Measurements from ENCODE around the gene HLCS. TPM values are rescaled to one million over a fixed set of nuclear protein-coding genes. Genes with fewer than 3 reads are reported as not detected.

Gene HLCS
- total and polyA plus RNA-seq, 2 of the 8 experiments (the other 6 are each of a cell fraction or from before 2014, with no cell fraction given), result 4.7 to 12.2 TPM

DNA sequence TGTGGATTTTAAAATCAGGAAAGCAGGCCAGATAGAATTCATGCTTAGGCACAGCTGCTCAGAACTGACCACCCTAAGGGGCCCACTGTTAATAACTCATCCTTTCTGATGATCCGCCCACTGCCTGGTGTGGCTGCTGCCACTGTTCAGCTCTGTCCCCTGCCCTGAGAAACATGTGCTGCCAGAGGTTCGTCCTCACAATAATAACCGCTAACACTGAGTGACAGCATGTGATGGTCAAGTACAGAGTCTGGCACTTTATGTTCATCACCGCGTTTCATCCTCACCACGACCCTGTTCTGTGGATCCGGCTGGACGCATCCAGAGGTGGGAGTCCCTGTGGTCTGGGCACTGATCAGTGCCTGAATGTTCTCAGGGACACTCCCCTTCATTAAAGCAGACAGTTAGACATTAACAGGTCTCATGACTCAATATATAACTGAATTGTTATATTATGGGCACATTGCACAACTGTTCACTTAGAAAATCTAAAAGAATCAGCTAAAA lies 159.0 kb downstream of the HLCS start (continued):
- TF ChIP-seq FOSL1 (IDR thresholded peaks at IDR 0.05; ENCODE audit: insufficient read depth, low read depth, low read length), result no peak
- no peak for TF ChIP-seq USF2 (IDR thresholded peaks at IDR 0.05; ENCODE audit: low read length)
- TF ChIP-seq EGR1 (IDR thresholded peaks at IDR 0.05; ENCODE audit: borderline replicate concordance, low read depth, low read length), result no peak
- TF ChIP-seq, protein P1, sequence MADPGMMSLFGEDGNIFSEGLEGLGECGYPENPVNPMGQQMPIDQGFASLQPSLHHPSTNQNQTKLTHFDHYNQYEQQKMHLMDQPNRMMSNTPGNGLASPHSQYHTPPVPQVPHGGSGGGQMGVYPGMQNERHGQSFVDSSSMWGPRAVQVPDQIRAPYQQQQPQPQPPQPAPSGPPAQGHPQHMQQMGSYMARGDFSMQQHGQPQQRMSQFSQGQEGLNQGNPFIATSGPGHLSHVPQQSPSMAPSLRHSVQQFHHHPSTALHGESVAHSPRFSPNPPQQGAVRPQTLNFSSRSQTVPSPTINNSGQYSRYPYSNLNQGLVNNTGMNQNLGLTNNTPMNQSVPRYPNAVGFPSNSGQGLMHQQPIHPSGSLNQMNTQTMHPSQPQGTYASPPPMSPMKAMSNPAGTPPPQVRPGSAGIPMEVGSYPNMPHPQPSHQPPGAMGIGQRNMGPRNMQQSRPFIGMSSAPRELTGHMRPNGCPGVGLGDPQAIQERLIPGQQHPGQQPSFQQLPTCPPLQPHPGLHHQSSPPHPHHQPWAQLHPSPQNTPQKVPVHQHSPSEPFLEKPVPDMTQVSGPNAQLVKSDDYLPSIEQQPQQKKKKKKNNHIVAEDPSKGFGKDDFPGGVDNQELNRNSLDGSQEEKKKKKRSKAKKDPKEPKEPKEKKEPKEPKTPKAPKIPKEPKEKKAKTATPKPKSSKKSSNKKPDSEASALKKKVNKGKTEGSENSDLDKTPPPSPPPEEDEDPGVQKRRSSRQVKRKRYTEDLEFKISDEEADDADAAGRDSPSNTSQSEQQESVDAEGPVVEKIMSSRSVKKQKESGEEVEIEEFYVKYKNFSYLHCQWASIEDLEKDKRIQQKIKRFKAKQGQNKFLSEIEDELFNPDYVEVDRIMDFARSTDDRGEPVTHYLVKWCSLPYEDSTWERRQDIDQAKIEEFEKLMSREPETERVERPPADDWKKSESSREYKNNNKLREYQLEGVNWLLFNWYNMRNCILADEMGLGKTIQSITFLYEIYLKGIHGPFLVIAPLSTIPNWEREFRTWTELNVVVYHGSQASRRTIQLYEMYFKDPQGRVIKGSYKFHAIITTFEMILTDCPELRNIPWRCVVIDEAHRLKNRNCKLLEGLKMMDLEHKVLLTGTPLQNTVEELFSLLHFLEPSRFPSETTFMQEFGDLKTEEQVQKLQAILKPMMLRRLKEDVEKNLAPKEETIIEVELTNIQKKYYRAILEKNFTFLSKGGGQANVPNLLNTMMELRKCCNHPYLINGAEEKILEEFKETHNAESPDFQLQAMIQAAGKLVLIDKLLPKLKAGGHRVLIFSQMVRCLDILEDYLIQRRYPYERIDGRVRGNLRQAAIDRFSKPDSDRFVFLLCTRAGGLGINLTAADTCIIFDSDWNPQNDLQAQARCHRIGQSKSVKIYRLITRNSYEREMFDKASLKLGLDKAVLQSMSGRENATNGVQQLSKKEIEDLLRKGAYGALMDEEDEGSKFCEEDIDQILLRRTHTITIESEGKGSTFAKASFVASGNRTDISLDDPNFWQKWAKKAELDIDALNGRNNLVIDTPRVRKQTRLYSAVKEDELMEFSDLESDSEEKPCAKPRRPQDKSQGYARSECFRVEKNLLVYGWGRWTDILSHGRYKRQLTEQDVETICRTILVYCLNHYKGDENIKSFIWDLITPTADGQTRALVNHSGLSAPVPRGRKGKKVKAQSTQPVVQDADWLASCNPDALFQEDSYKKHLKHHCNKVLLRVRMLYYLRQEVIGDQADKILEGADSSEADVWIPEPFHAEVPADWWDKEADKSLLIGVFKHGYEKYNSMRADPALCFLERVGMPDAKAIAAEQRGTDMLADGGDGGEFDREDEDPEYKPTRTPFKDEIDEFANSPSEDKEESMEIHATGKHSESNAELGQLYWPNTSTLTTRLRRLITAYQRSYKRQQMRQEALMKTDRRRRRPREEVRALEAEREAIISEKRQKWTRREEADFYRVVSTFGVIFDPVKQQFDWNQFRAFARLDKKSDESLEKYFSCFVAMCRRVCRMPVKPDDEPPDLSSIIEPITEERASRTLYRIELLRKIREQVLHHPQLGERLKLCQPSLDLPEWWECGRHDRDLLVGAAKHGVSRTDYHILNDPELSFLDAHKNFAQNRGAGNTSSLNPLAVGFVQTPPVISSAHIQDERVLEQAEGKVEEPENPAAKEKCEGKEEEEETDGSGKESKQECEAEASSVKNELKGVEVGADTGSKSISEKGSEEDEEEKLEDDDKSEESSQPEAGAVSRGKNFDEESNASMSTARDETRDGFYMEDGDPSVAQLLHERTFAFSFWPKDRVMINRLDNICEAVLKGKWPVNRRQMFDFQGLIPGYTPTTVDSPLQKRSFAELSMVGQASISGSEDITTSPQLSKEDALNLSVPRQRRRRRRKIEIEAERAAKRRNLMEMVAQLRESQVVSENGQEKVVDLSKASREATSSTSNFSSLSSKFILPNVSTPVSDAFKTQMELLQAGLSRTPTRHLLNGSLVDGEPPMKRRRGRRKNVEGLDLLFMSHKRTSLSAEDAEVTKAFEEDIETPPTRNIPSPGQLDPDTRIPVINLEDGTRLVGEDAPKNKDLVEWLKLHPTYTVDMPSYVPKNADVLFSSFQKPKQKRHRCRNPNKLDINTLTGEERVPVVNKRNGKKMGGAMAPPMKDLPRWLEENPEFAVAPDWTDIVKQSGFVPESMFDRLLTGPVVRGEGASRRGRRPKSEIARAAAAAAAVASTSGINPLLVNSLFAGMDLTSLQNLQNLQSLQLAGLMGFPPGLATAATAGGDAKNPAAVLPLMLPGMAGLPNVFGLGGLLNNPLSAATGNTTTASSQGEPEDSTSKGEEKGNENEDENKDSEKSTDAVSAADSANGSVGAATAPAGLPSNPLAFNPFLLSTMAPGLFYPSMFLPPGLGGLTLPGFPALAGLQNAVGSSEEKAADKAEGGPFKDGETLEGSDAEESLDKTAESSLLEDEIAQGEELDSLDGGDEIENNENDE (IDR thresholded peaks at IDR 0.05; ENCODE audit: insufficient replicate concordance, low read length), result no peak
- no peak for TF ChIP-seq SP2 (IDR thresholded peaks at IDR 0.05; ENCODE audit: low read length)
- TF ChIP-seq, protein P2, sequence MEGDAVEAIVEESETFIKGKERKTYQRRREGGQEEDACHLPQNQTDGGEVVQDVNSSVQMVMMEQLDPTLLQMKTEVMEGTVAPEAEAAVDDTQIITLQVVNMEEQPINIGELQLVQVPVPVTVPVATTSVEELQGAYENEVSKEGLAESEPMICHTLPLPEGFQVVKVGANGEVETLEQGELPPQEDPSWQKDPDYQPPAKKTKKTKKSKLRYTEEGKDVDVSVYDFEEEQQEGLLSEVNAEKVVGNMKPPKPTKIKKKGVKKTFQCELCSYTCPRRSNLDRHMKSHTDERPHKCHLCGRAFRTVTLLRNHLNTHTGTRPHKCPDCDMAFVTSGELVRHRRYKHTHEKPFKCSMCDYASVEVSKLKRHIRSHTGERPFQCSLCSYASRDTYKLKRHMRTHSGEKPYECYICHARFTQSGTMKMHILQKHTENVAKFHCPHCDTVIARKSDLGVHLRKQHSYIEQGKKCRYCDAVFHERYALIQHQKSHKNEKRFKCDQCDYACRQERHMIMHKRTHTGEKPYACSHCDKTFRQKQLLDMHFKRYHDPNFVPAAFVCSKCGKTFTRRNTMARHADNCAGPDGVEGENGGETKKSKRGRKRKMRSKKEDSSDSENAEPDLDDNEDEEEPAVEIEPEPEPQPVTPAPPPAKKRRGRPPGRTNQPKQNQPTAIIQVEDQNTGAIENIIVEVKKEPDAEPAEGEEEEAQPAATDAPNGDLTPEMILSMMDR (IDR thresholded peaks at IDR 0.05; ENCODE audit: control extremely low read depth in 1 of 3, insufficient read depth in 1 of 3, low read depth in 1 of 3, low read length in 3 of 3), result no peak

Measured in H1 (cell line).